Ascending aorta (tissue), 2 donors: ENCODE data around the gene MAST1. TPM values are rescaled to one million over a fixed set of nuclear protein-coding genes. Genes with fewer than 3 reads are reported as not detected.

Experiments
- DNase-seq, 2 donors: peaks; one replicate each; pipeline ENCODE4 v3.0.0-alpha.2; 2019; ENCODE audit warnings: low spot score in 2 of 2
- H3K27ac ChIP-seq, 2 donors: fragments of 200-600 bp; sonication (generic); one replicate each; pipeline ENCODE4 v1.5.1; 2016 to 2017; ENCODE audit warnings: mild to moderate bottlenecking in 1 of 2
- H3K27me3 ChIP-seq: fragments of 200-600 bp; sonication (generic); one replicate; pipeline ENCODE4 v1.5.1; 2017
- H3K36me3 ChIP-seq, 2 donors: fragments of 200-600 bp; sonication (generic); one replicate each; pipeline ENCODE4 v1.5.1; 2016
- H3K4me1 ChIP-seq, 2 donors: fragments of 200-600 bp; sonication (generic); one replicate each; pipeline ENCODE4 v1.5.1; 2016 to 2017; ENCODE audit warnings: mild to moderate bottlenecking in 1 of 2
- H3K4me3 ChIP-seq, 2 donors: fragments of 200-600 bp; sonication (generic); one replicate each; pipeline ENCODE4 v1.5.1; 2016 to 2017; ENCODE audit warnings: mild to moderate bottlenecking in 1 of 2
- H3K9me3 ChIP-seq, 2 donors: fragments of 200-600 bp; sonication (generic); one replicate each; pipeline ENCODE4 v1.5.1; 2016
- CTCF ChIP-seq, 3 experiments: fragments of 200-600 bp in 2 of 3; fragments of 450-650 bp in 1 of 3; sonication (generic) in 2 of 3; IDR thresholded peaks; one replicate each; pipeline ENCODE4 v1.5.1; 2016 to 2019; ENCODE audit warnings: antibody characterized with exemption in 3 of 3, mild to moderate bottlenecking in 1 of 3, moderate library complexity in 1 of 3
- intact Hi-C: fragments of 100-400 bp; cut with DNase I; formaldehyde crosslinking; loops from one replicate; pipeline ENCODE4 v1.15.1; 2023
- total RNA-seq: library from RNA; depleted of rRNA; stranded (reverse); fragments of >200 nt; gene quantifications from one replicate; pipeline ENCODE4 v1.1.0, GENCODE V29; 2016

MAST1 gene
- total RNA-seq, 1 donor from 2014 or later = 2.0 TPM

- H3K4me3 ChIP-seq = no peak overlapping the region
- no peaks in the 10 kb centered on the region for H3K27me3 ChIP-seq
- peaks cover 30 to 39% of the 10 kb centered on the region in 2 donors for H3K36me3 ChIP-seq
- no peak overlapping the region for H3K27ac ChIP-seq
- peaks cover 8 to 10% of the 10 kb centered on the region in 2 donors for H3K4me1 ChIP-seq
- TF ChIP-seq CTCF (IDR thresholded peaks at IDR 0.05) = no peak
- no peak for DNase-seq
- intact Hi-C loops = loop anchor here (5.0 kb wide), 1 partner anchor 44 kb away; the partner anchor contains the start of gene CALR
- no peaks in the 10 kb centered on the region for H3K9me3 ChIP-seq
Measured at GRCh38 chr19:12893582-12893981, 55.3 kb downstream of the MAST1 start.

GRCh38 chr19:12896460-12896859 lies 58.1 kb downstream of the MAST1 start:
- no peak for DNase-seq
- Histone ChIP-seq H3K4me1 (peaks cover 6 to 7% of the 10 kb centered on the region in 2 donors), H3K27ac (no peak overlapping the region), H3K27me3 (no peaks in the 10 kb centered on the region), H3K36me3 (peaks cover 37 to 47% of the 10 kb centered on the region in 2 donors), H3K4me3 (no peak overlapping the region), H3K9me3 (no peaks in the 10 kb centered on the region)
- no peak for TF ChIP-seq CTCF (IDR thresholded peaks at IDR 0.05)
- intact Hi-C loops = no loop called here

GRCh38 chr19:12899891-12900518 lies 61.7 kb downstream of the MAST1 start:
- H3K36me3 ChIP-seq = peaks cover 27 to 31% of the 10 kb centered on the region in 2 donors
- no peak overlapping the region for H3K4me3 ChIP-seq
- intact Hi-C loops = no loop called here
- no peaks in the 10 kb centered on the region for H3K9me3 ChIP-seq
- DNase-seq = no peak
- no peak overlapping the region for H3K27ac ChIP-seq
- TF ChIP-seq CTCF (IDR thresholded peaks at IDR 0.05) = no peak
- H3K27me3 ChIP-seq = no peaks in the 10 kb centered on the region
- H3K4me1 ChIP-seq = no peaks in the 10 kb centered on the region

- no peaks in the 10 kb centered on the region for H3K36me3 ChIP-seq
- no peak overlapping the region for H3K27ac ChIP-seq
- intact Hi-C loops = no loop called here
- DNase-seq = no peak
- no peaks in the 10 kb centered on the region for H3K9me3 ChIP-seq
- no peaks in the 10 kb centered on the region for H3K27me3 ChIP-seq
- H3K4me3 ChIP-seq = no peak overlapping the region
- TF ChIP-seq CTCF (IDR thresholded peaks at IDR 0.05) = no peak
- peaks cover 0 to under 1% of the 10 kb centered on the region in 2 donors for H3K4me1 ChIP-seq
Measured at GRCh38 chr19:12907166-12907565, 68.9 kb downstream of the MAST1 start.

GRCh38 chr19:12912571-12912970 lies 74.3 kb downstream of the MAST1 start:
- intact Hi-C loops = no loop called here
- Histone ChIP-seq H3K36me3 (no peaks in the 10 kb centered on the region), H3K27ac (peak overlapping the region in 1 of 2 donors; percentile 55), H3K4me1 (peaks cover 3 to 12% of the 10 kb centered on the region in 2 donors), H3K9me3 (no peaks in the 10 kb centered on the region), H3K4me3 (peak overlapping the region; percentile 0 to 48), H3K27me3 (no peaks in the 10 kb centered on the region)
- DNase-seq = no peak
- no peak for TF ChIP-seq CTCF (IDR thresholded peaks at IDR 0.05)
